GM19452 (cell line): ENCODE data around the gene CHRNA5.
"Not testable (repeated sequence)": the region's sequence is repeated elsewhere in the genome, so short reads cannot be mapped to it uniquely, and the experiment has no call there.

Source experiments
- ATAC-seq: cut with Tn5 transposase; IDR thresholded peaks from one replicate; pipeline ENCODE4 v1.9.1; 2021; ENCODE audit not compliant: unreplicated experiment

CHRNA5 gene

GRCh38 chr15:78564743-78565096 lies 600 bp upstream of the CHRNA5 start:
- ATAC-seq: peak; percentile 27

GRCh38 chr15:78565951-78566774 lies 843 bp downstream of the CHRNA5 start:
- ATAC-seq: peak; percentile 18

GRCh38 chr15:78567531-78567930 lies 2.2 kb downstream of the CHRNA5 start:
- ATAC-seq: no peak

GRCh38 chr15:78570710-78571109 lies 5.4 kb downstream of the CHRNA5 start:
- ATAC-seq: no peak

- ATAC-seq: no peak
Observed at GRCh38 chr15:78571382-78571781, 6.1 kb downstream of the CHRNA5 start.

- no peak for ATAC-seq
Observed at GRCh38 chr15:78573416-78573815, 8.1 kb downstream of the CHRNA5 start.

GRCh38 chr15:78574944-78575343 lies 9.6 kb downstream of the CHRNA5 start:
- no peak for ATAC-seq

GRCh38 chr15:78597583-78597982 lies 32.3 kb downstream of the CHRNA5 start:
- no peak for ATAC-seq

GRCh38 chr15:78598348-78598747 lies 33.0 kb downstream of the CHRNA5 start:
- ATAC-seq: no peak

- ATAC-seq: no peak
Observed at GRCh38 chr15:78599189-78599588, 33.9 kb downstream of the CHRNA5 start.

- no peak for ATAC-seq
Observed at GRCh38 chr15:78603467-78603866, 38.1 kb downstream of the CHRNA5 start.

- ATAC-seq: no peak
Observed at GRCh38 chr15:78604420-78604819, 39.1 kb downstream of the CHRNA5 start.

- no peak for ATAC-seq
Observed at GRCh38 chr15:78605201-78605600, 39.9 kb downstream of the CHRNA5 start.

GRCh38 chr15:78605680-78606079 lies 40.4 kb downstream of the CHRNA5 start:
- no peak for ATAC-seq

GRCh38 chr15:78609551-78609950 lies 44.2 kb downstream of the CHRNA5 start:
- not testable (repeated sequence) for ATAC-seq

- no peak for ATAC-seq
Observed at GRCh38 chr15:78614021-78614420, 48.7 kb downstream of the CHRNA5 start.

- ATAC-seq: no peak
Observed at GRCh38 chr15:78615151-78615589, 49.9 kb downstream of the CHRNA5 start.

GRCh38 chr15:78616506-78616905 lies 51.2 kb downstream of the CHRNA5 start:
- ATAC-seq: no peak

GRCh38 chr15:78617076-78617475 lies 51.8 kb downstream of the CHRNA5 start:
- no peak for ATAC-seq

GRCh38 chr15:78617516-78617915 lies 52.2 kb downstream of the CHRNA5 start:
- ATAC-seq: no peak

- ATAC-seq: no peak
Observed at GRCh38 chr15:78618064-78618463, 52.7 kb downstream of the CHRNA5 start.

- no peak for ATAC-seq
Observed at GRCh38 chr15:78618490-78618934, 53.2 kb downstream of the CHRNA5 start.
